GM23338 (cell line): ENCODE results near the gene SPEF1. TPM values are rescaled to one million over a fixed set of nuclear protein-coding genes. Genes with fewer than 3 reads are reported as not detected.
A peak's percentile ranks its signal among the peaks of the same experiment; 100 is the strongest.

Experiments used
- ATAC-seq: fragments of 200-7000 bp; cut with Tn5 transposase; 3 replicates; pipeline ENCODE4 v1.9.1; 2020
- DNase-seq: peaks from one replicate; pipeline ENCODE4 v3.0.0-alpha.2; 2015; ENCODE audit warnings: low spot score
- H2AFZ ChIP-seq: fragments of 200-600 bp; sonication (generic); 2 replicates; pipeline ENCODE4 v1.8.0; 2016; ENCODE audit warnings: antibody characterized with exemption, mild to moderate bottlenecking, moderate library complexity
- H3F3A ChIP-seq: fragments of 200-600 bp; sonication (generic); replicated peaks from 2 replicates; pipeline ENCODE4 v1.8.0; 2017; ENCODE audit warnings: antibody characterized with exemption, mixed run types, low read depth
- H3K27ac ChIP-seq: fragments of 200-600 bp; sonication (generic); 2 replicates; pipeline ENCODE4 v1.6.1; 2016; ENCODE audit warnings: low read depth
- H3K27me3 ChIP-seq: fragments of 200-600 bp; sonication (generic); 2 replicates; pipeline ENCODE4 v1.8.0; 2016; ENCODE audit warnings: mild to moderate bottlenecking, mixed run types, moderate library complexity; ENCODE audit not compliant: insufficient read depth
- H3K36me3 ChIP-seq: fragments of 200-600 bp; sonication (generic); 2 replicates; pipeline ENCODE4 v1.8.0; 2016; ENCODE audit warnings: mild to moderate bottlenecking; ENCODE audit not compliant: insufficient read depth
- H3K4me1 ChIP-seq: fragments of 200-600 bp; sonication (generic); 2 replicates; pipeline ENCODE4 v1.8.0; 2016; ENCODE audit warnings: mild to moderate bottlenecking, moderate library complexity; ENCODE audit not compliant: insufficient read depth
- H3K4me2 ChIP-seq: fragments of 200-600 bp; sonication (generic); 2 replicates; pipeline ENCODE4 v1.7.1; 2017; ENCODE audit warnings: mixed run types
- H3K4me3 ChIP-seq: fragments of 200-600 bp; sonication (generic); 2 replicates; pipeline ENCODE4 v1.6.1; 2016; ENCODE audit warnings: mixed run types
- H3K79me2 ChIP-seq: fragments of 200-600 bp; sonication (generic); replicated peaks from 2 replicates; pipeline ENCODE4 v1.8.0; 2017; ENCODE audit warnings: mild to moderate bottlenecking; ENCODE audit not compliant: insufficient read depth
- H3K9me2 ChIP-seq: fragments of 200-600 bp; sonication (generic); 2 replicates; pipeline ENCODE4 v1.8.0; 2017; ENCODE audit not compliant: insufficient read depth
- H4K20me1 ChIP-seq: fragments of 200-600 bp; sonication (generic); replicated peaks from 2 replicates; pipeline ENCODE4 v1.8.0; 2017; ENCODE audit warnings: mild to moderate bottlenecking; ENCODE audit not compliant: insufficient read depth
- H3K27ac Mint-ChIP-seq: 2 replicates; pipeline ENCODE4 v1.8.0; 2020; ENCODE audit warnings: inconsistent platforms, mild to moderate bottlenecking, moderate library complexity, mixed read lengths
- H3K27me3 Mint-ChIP-seq: 3 replicates; pipeline ENCODE4 v1.8.0; 2022; ENCODE audit warnings: low read depth, mild to moderate bottlenecking, moderate library complexity, mixed read lengths, inconsistent platforms; ENCODE audit not compliant: insufficient read depth, poor library complexity
- H3K36me3 Mint-ChIP-seq: 3 replicates; pipeline ENCODE4 v1.8.0; 2021; ENCODE audit warnings: low read depth, mild to moderate bottlenecking, inconsistent platforms, moderate library complexity, mixed read lengths
- H3K4me1 Mint-ChIP-seq: 3 replicates; pipeline ENCODE4 v1.8.0; 2020; ENCODE audit warnings: mild to moderate bottlenecking, inconsistent platforms, mixed read lengths
- H3K4me3 Mint-ChIP-seq: 3 replicates; pipeline ENCODE4 v1.8.0; 2021; ENCODE audit warnings: moderate library complexity, mild to moderate bottlenecking, inconsistent platforms, mixed read lengths
- H3K9me3 Mint-ChIP-seq: 3 replicates; pipeline ENCODE4 v1.8.0; 2020; ENCODE audit warnings: moderate library complexity, mild to moderate bottlenecking, inconsistent platforms, mixed read lengths
- CREB1 ChIP-seq: fragments of 250-450 bp; sonication (Bioruptor Pico); IDR thresholded peaks from 2 replicates; pipeline ENCODE4 v1.5.0; 2020; ENCODE audit warnings: low read depth, mild to moderate bottlenecking, moderate library complexity
- EZH2phosphoT487 ChIP-seq: fragments of 200-600 bp; sonication (generic); IDR thresholded peaks from one replicate; pipeline ENCODE4 v1.8.1; 2018; ENCODE audit warnings: antibody characterized with exemption; ENCODE audit not compliant: unreplicated experiment
- JUNB ChIP-seq: IDR thresholded peaks from one replicate; pipeline ENCODE4 v1.6.1; 2016; ENCODE audit warnings: antibody characterized with exemption; ENCODE audit not compliant: unreplicated experiment
- POLR2AphosphoS5 ChIP-seq: IDR thresholded peaks from 2 replicates; pipeline ENCODE4 v1.6.1; 2016; ENCODE audit warnings: antibody characterized with exemption, low read depth
- ZNF114 ChIP-seq: fragments of 250-450 bp; sonication (Bioruptor Pico); IDR thresholded peaks from 2 replicates; pipeline ENCODE4 v1.5.0; 2020; ENCODE audit warnings: mild to moderate bottlenecking, moderate library complexity
- ZNF462 ChIP-seq: fragments of 250-450 bp; sonication (Bioruptor Pico); IDR thresholded peaks from 2 replicates; pipeline ENCODE4 v1.5.0; 2020; ENCODE audit warnings: mild to moderate bottlenecking, moderate library complexity
- polyA plus RNA-seq: library from polyadenylated mRNA; unstranded; fragments of >200 nt; fragmentation: Nextera tagmentation; extraction: Ambion mirVana; gene quantifications from 2 replicates; pipeline ENCODE4 v1.2.1, GENCODE V29; 2016
- total RNA-seq: library from RNA; depleted of rRNA; stranded (reverse); fragments of >200 nt; shearing (Covaris generic); gene quantifications from 2 replicates; pipeline ENCODE4 v1.2.3, GENCODE V29; 2014

The SPEF1 gene
- total and polyA plus RNA-seq, 2 experiments from 2014 or later: 0.68 to 0.69 TPM

- H3K9me3 Mint-ChIP-seq: no peaks in the 10 kb centered on the region
- no peak overlapping the region for H3K27ac ChIP-seq
These were observed 16.6 kb downstream of the SPEF1 start for GRCh38 chr20:3764659-3765058.

GRCh38 chr20:3763671-3764601 is 17.3 kb downstream of the SPEF1 start:
- Histone ChIP-seq H2AFZ (no peak overlapping the region), H3K79me2 (peaks cover 30% of the 10 kb centered on the region), H3K4me2 (no peak overlapping the region), H3K27me3 (no peaks in the 10 kb centered on the region), H4K20me1 (peaks cover 13% of the 10 kb centered on the region), H3K27ac (no peak overlapping the region), H3F3A (0 out of 2 replicates have a peak, but pooled peaks cover 2% of the 10 kb centered on the region), H3K36me3 (no peaks in the 10 kb centered on the region; the same call in none of the 2 replicates), H3K4me1 (peaks cover 19% of the 10 kb centered on the region), H3K9me2 (no peaks in the 10 kb centered on the region), H3K4me3 (no peak overlapping the region)
- TF ChIP-seq EZH2phosphoT487 (no peak), JUNB (no peak)
- H3K36me3 Mint-ChIP-seq: peaks cover 7% of the 10 kb centered on the region; the same call in 1 of the 3 replicates
- H3K27ac Mint-ChIP-seq: no peak overlapping the region
- no peak for ATAC-seq
- H3K9me3 Mint-ChIP-seq: no peaks in the 10 kb centered on the region
- H3K4me1 Mint-ChIP-seq: peaks cover 13% of the 10 kb centered on the region
- no peak for DNase-seq
- peaks cover 12% of the 10 kb centered on the region for H3K27me3 Mint-ChIP-seq
- no peak overlapping the region; the same call in 2 of the 3 replicates for H3K4me3 Mint-ChIP-seq

More at GRCh38 chr20:3764659-3765058, 16.6 kb downstream of the SPEF1 start:
- H3K9me2 ChIP-seq: no peaks in the 10 kb centered on the region
- H3F3A ChIP-seq: 0 out of 2 replicates have a peak, but pooled peaks cover 4% of the 10 kb centered on the region
- ATAC-seq: no peak
- no peak overlapping the region for H3K4me2 ChIP-seq
- Mint-ChIP-seq H3K27me3 (peaks cover 14% of the 10 kb centered on the region), H3K4me3 (no peak overlapping the region; the same call in 2 of the 3 replicates), H3K4me1 (peaks cover 16% of the 10 kb centered on the region), H3K27ac (no peak overlapping the region), H3K36me3 (peaks cover 7% of the 10 kb centered on the region; the same call in 1 of the 3 replicates)
- peaks cover 30% of the 10 kb centered on the region for H3K79me2 ChIP-seq
- H3K36me3 ChIP-seq: no peaks in the 10 kb centered on the region; the same call in none of the 2 replicates
- no peak overlapping the region for H3K4me3 ChIP-seq
- no peak overlapping the region for H2AFZ ChIP-seq
- no peaks in the 10 kb centered on the region for H3K27me3 ChIP-seq
- peaks cover 7% of the 10 kb centered on the region for H4K20me1 ChIP-seq
- no peak for TF ChIP-seq JUNB
- DNase-seq: no peak
- peaks cover 23% of the 10 kb centered on the region for H3K4me1 ChIP-seq

- H3K79me2 ChIP-seq: peaks cover 18% of the 10 kb centered on the region; the same call in 1 of the 2 replicates
- TF ChIP-seq POLR2AphosphoS5 (no peak), CREB1 (no peak), ZNF462 (CRISPR knock-in tag) (no peak), JUNB (no peak), EZH2phosphoT487 (no peak), ZNF114 (no peak)
- peaks cover 10% of the 10 kb centered on the region for H3K4me1 ChIP-seq
- no peaks in the 10 kb centered on the region for H3K9me2 ChIP-seq
- H3K4me3 ChIP-seq: no peak overlapping the region
- Mint-ChIP-seq H3K36me3 (peaks cover 22% of the 10 kb centered on the region), H3K4me3 (no peak overlapping the region), H3K9me3 (no peaks in the 10 kb centered on the region), H3K4me1 (no peaks in the 10 kb centered on the region; the same call in 2 of the 3 replicates), H3K27me3 (peaks cover 11% of the 10 kb centered on the region), H3K27ac (no peak overlapping the region; the same call in 1 of the 2 replicates)
- H2AFZ ChIP-seq: no peak overlapping the region
- H4K20me1 ChIP-seq: peaks cover 18% of the 10 kb centered on the region
- H3K27me3 ChIP-seq: no peaks in the 10 kb centered on the region
- peaks cover 7% of the 10 kb centered on the region for H3K36me3 ChIP-seq
- H3K4me2 ChIP-seq: no peak overlapping the region
- ATAC-seq: peak; percentile 31; the same call in 2 of the 3 replicates
- no peak for DNase-seq
- H3K27ac ChIP-seq: no peak overlapping the region
- no peaks in the 10 kb centered on the region for H3F3A ChIP-seq
These were observed 20.4 kb downstream of the SPEF1 start for GRCh38 chr20:3760655-3761348.
